Measurements from ENCODE around the gene FFAR2.

GRCh38 chr19:35421362-35421761 is 26.7 kb upstream of the FFAR2 start:
- TF ChIP-seq POLR2AphosphoS5 (IDR thresholded peaks at IDR 0.05) (peak in 2 of 3 donors; percentile 17 to 20), CTCF (IDR thresholded peaks at IDR 0.05 in 8 of 11, conservative IDR thresholded peaks at IDR 0.05 in 3 of 11) (no peak)

All from spleen (tissue), 7 donors.